Body of pancreas (tissue), 4 donors: ENCODE measurements around the gene FAM204A.

Experiments used
- POLR2A ChIP-seq, 3 donors: fragments of 450-650 bp; IDR thresholded peaks; one replicate each; pipeline ENCODE4 v1.6.1; 2016; ENCODE audit warnings: antibody characterized with exemption in 3 of 3, mild to moderate bottlenecking in 2 of 3
- TF ChIP-seq, protein P1 (sequence below), 7 experiments: fragments of 450-650 bp in 4 of 7; fragments of 200-600 bp in 3 of 7; sonication (generic) in 3 of 7; IDR thresholded peaks; one replicate each; pipeline ENCODE4 v1.5.1; 2016 to 2019; ENCODE audit warnings: antibody characterized with exemption in 7 of 7

DNA sequence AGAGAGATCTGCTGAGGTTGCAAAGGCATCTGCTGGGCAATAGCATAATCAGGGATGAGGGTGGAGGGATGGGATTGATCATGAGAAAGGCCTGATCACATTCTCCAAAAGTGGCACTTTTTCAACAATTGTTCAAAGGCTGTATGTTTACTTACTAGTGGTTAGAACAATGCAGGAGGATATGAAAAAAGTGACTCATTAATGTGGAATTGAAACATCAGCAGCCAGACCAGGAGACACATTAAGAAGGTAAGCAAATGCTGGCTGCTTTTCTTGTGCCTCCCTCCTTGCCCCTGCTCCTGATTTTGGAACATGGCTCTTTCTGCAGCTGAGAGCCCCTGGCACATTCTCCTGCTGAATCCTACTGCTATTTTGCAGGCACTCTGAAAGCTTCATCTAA is 63.5 kb downstream of the FAM204A start:
- TF ChIP-seq, protein P1, sequence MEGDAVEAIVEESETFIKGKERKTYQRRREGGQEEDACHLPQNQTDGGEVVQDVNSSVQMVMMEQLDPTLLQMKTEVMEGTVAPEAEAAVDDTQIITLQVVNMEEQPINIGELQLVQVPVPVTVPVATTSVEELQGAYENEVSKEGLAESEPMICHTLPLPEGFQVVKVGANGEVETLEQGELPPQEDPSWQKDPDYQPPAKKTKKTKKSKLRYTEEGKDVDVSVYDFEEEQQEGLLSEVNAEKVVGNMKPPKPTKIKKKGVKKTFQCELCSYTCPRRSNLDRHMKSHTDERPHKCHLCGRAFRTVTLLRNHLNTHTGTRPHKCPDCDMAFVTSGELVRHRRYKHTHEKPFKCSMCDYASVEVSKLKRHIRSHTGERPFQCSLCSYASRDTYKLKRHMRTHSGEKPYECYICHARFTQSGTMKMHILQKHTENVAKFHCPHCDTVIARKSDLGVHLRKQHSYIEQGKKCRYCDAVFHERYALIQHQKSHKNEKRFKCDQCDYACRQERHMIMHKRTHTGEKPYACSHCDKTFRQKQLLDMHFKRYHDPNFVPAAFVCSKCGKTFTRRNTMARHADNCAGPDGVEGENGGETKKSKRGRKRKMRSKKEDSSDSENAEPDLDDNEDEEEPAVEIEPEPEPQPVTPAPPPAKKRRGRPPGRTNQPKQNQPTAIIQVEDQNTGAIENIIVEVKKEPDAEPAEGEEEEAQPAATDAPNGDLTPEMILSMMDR (IDR thresholded peaks at IDR 0.05): no peak
- no peak for TF ChIP-seq POLR2A (IDR thresholded peaks at IDR 0.05)
